CD4-positive, alpha-beta T cell treated with Interleukin-6 for 4 hours (primary cell): Measurements from ENCODE around the gene CCL23.
"Not testable (repeated sequence)": the region's sequence is repeated elsewhere in the genome, so short reads cannot be mapped to it uniquely, and the experiment has no call there.

Experiments used
- DNase-seq: peaks from one replicate; pipeline ENCODE4 v3.0.0-alpha.2; 2020; ENCODE audit warnings: mixed read lengths

CCL23 gene

GRCh38 chr17:36017799-36018198 lies at the start of gene CCL23:
Gene CCL23 (minus strand): TSS chr17:36017972. CDS start chr17:36017897, 75 bp downstream.
- DNase-seq, result no peak

GRCh38 chr17:36066365-36066985 lies 48.7 kb upstream of the CCL23 start:
- DNase-seq, result no peak

GRCh38 chr17:36063786-36064541 lies 46.2 kb upstream of the CCL23 start, which contains the start of gene CCL18:
Gene CCL18 (plus strand): TSS chr17:36064272. CDS start chr17:36064343, 71 bp downstream.
- DNase-seq, result no peak

- no peak for DNase-seq
These were observed 43.0 kb upstream of the CCL23 start for GRCh38 chr17:36060816-36061215.

- DNase-seq, result no peak
These were observed 41.6 kb upstream of the CCL23 start for GRCh38 chr17:36059406-36059805.

- DNase-seq, result no peak
These were observed 40.1 kb upstream of the CCL23 start for GRCh38 chr17:36057911-36058310.

GRCh38 chr17:36055921-36056520 lies 38.2 kb upstream of the CCL23 start:
- DNase-seq, result no peak

- no peak for DNase-seq
These were observed 37.4 kb upstream of the CCL23 start for GRCh38 chr17:36055171-36055570.

- DNase-seq, result no peak
These were observed 31.9 kb upstream of the CCL23 start for GRCh38 chr17:36049643-36050042.

- no peak for DNase-seq
These were observed 30.3 kb upstream of the CCL23 start for GRCh38 chr17:36048066-36048465.

- no peak for DNase-seq
These were observed 18.5 kb upstream of the CCL23 start for GRCh38 chr17:36036235-36036634.

- DNase-seq, result no peak
These were observed 16.4 kb upstream of the CCL23 start for GRCh38 chr17:36034127-36034526.

- DNase-seq, result no peak
These were observed 13.2 kb upstream of the CCL23 start for GRCh38 chr17:36030956-36031355.

- no peak for DNase-seq
These were observed 10.0 kb upstream of the CCL23 start for GRCh38 chr17:36027761-36028160.

GRCh38 chr17:36024106-36024869 lies 6.5 kb upstream of the CCL23 start:
- DNase-seq, result no peak

GRCh38 chr17:36019423-36019822 lies 1.7 kb upstream of the CCL23 start:
- DNase-seq, result no peak

- DNase-seq, result no peak
These were observed 1.2 kb downstream of the CCL23 start for GRCh38 chr17:36016555-36016954.

GRCh38 chr17:36015895-36016294 lies 1.9 kb downstream of the CCL23 start:
- not testable (repeated sequence) for DNase-seq

- DNase-seq, result no peak
These were observed 2.8 kb downstream of the CCL23 start for GRCh38 chr17:36014946-36015345.

GRCh38 chr17:36011201-36011600 lies 6.6 kb downstream of the CCL23 start:
- DNase-seq, result no peak

GRCh38 chr17:36008998-36009665 lies 8.6 kb downstream of the CCL23 start:
- no peak for DNase-seq

- no peak for DNase-seq
These were observed 13.1 kb downstream of the CCL23 start for GRCh38 chr17:36004594-36005108.
